Putamen (tissue), 1 donor: ENCODE measurements around the gene SEC14L1.

ENCODE experiments used
- DNase-seq: peaks from one replicate; pipeline ENCODE4 v3.0.0-alpha.2; 2016; ENCODE audit warnings: low spot score

The SEC14L1 gene

GRCh38 chr17:77264617-77265230, 124.0 kb downstream of the SEC14L1 start:
- no peak for DNase-seq

GRCh38 chr17:77266213-77266612, 125.4 kb downstream of the SEC14L1 start:
- no peak for DNase-seq
